ENCODE data around the gene RAPGEF5.

DNA sequence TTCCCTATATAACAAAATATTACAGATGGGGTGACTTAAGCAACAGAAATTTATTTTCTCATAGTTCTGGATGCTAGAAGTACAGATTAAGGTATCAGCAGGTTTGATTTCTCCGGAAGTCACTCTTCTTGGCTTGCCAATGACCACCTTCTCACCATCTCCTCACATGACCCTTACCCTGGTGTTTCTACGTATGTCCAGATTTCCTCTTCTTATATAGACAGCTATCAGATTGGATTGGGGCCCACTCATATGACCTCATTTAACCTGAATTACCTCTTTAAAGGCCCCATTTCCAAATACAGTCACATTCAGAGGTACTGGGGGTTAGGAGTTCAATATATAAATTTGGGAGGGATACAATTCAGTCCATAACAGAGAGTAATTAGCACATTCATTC, 17.0 kb upstream of the RAPGEF5 start:
- no peak for TF ChIP-seq EZH2 (IDR thresholded peaks at IDR 0.05)
- no peak for TF ChIP-seq POLR2AphosphoS5 (IDR thresholded peaks at IDR 0.05; ENCODE audit: borderline replicate concordance, low read depth, low read length)
- TF ChIP-seq FOXP2 (optimal IDR thresholded peaks at IDR 0.05; ENCODE audit: control extremely low read depth, extremely low read length, insufficient read depth), result no peak
